Peyer's patch (tissue), 4 donors: ENCODE data around the gene NCAM2.

Source experiments
- CTCF ChIP-seq, 6 experiments: fragments of 450-650 bp in 4 of 6; fragments of 200-600 bp in 2 of 6; sonication (generic) in 1 of 6; IDR thresholded peaks; one replicate each; pipeline ENCODE4 v1.5.1; 2017 to 2019; ENCODE audit warnings: antibody characterized with exemption in 6 of 6, mild to moderate bottlenecking in 3 of 6, moderate library complexity in 1 of 6
- POLR2A ChIP-seq, 2 donors: fragments of 450-650 bp; IDR thresholded peaks; one replicate each; pipeline ENCODE4 v1.5.1; 2017; ENCODE audit warnings: antibody characterized with exemption in 2 of 2, mild to moderate bottlenecking in 2 of 2, moderate library complexity in 2 of 2

- TF ChIP-seq CTCF (IDR thresholded peaks at IDR 0.05) (no peak), POLR2A (IDR thresholded peaks at IDR 0.05) (no peak)
These were observed 186.7 kb downstream of the NCAM2 start for GRCh38 chr21:21184771-21185528.
